Mononuclear cell (primary cell): ENCODE measurements around the gene PAQR6. TPM values are rescaled to one million over a fixed set of nuclear protein-coding genes. Genes with fewer than 3 reads are reported as not detected.

ENCODE experiments used
- H3K27me3 ChIP-seq: 2 replicates; pipeline ENCODE4 v1.6.0; 2011; ENCODE audit warnings: low read length, control low read depth; ENCODE audit not compliant: insufficient read depth
- H3K4me1 ChIP-seq: 2 replicates; pipeline ENCODE4 v1.5.1; 2011; ENCODE audit warnings: mild to moderate bottlenecking, low read length, control low read depth; ENCODE audit not compliant: insufficient read depth
- H3K4me3 ChIP-seq: 2 replicates; pipeline ENCODE4 v1.5.1; 2011; ENCODE audit warnings: mild to moderate bottlenecking, low read length, moderate library complexity
- H3K9me3 ChIP-seq: 2 replicates; pipeline ENCODE4 v1.5.1; 2011; ENCODE audit warnings: low read depth, mild to moderate bottlenecking, control low read depth, low read length
- total RNA-seq: library from RNA; depleted of rRNA; stranded (reverse); fragments of >200 nt; gene quantifications from one replicate; pipeline ENCODE4 v1.2.3, GENCODE V29; 2012

The PAQR6 gene
- total RNA-seq, 1 donor = 0.94 TPM

DNA sequence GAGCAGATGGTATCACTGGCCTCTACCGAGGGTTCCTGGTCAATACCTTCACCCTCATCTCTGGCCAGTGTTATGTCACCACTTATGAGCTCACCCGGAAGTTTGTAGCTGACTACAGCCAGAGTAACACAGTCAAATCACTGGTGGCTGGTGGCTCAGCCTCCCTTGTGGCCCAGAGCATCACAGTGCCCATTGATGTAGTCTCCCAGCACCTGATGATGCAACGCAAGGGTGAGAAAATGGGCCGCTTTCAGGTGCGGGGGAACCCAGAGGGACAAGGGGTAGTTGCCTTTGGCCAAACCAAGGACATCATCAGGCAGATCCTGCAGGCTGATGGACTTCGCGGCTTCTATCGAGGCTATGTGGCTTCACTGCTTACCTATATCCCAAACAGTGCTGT, 47.8 kb downstream of the PAQR6 start:
- H3K27me3 ChIP-seq = no peaks in the 10 kb centered on the region

DNA sequence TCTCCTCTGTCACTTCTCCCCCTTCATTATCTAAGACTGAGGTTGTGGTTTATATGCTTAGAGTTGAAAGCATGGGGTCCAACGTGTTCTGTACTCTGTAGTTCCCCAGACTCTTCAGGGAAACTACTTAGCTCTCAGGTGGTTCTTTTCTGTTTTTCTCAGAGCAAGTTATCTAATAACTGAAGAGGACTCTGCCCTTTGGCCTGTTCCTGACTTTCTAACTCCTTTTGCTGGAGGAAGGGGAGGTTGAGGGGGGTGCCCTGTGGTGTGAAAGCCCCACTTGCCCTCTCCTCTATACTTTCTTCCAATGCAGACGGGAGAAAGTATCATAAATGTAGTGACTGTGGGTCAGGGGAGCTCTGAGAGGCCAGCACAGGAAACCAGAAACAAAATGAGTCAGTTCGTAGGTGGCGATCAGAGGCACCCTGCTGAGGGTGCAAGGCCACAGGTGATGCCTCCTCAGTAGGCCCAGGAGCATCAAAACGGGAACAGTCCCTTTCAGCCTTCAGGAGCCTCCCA, 49.0 kb downstream of the PAQR6 start:
- H3K4me1 ChIP-seq = peaks cover 64% of the 10 kb centered on the region
- no peaks in the 10 kb centered on the region for H3K27me3 ChIP-seq
- no peak overlapping the region for H3K4me3 ChIP-seq
- H3K9me3 ChIP-seq = no peaks in the 10 kb centered on the region

More for the DNA sequence above, 47.8 kb downstream of the PAQR6 start:
- H3K4me3 ChIP-seq = no peak overlapping the region
- H3K9me3 ChIP-seq = no peaks in the 10 kb centered on the region
- peaks cover 56% of the 10 kb centered on the region for H3K4me1 ChIP-seq

DNA sequence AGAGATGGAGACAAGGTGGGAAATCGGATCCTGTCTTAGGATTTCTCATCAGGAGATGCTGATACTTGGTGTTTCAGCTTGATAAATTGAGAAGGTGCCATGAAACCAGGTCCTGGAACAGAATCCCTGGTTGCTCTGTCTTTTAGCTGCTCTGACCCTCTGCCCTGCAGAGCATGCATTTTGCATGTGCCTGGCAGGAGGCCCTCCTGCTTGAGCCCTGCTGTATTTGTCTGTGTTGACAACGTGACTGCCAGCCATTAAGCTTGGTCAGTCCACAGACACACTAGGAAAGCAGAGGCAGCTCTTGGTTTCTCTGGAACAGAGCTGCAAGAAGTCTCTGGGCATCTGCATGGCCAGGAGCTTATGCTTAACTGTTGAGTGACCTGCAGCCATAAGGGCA, 51.4 kb downstream of the PAQR6 start:
- no peaks in the 10 kb centered on the region for H3K27me3 ChIP-seq
- H3K4me1 ChIP-seq = peaks cover 62% of the 10 kb centered on the region
- H3K4me3 ChIP-seq = no peak overlapping the region
- H3K9me3 ChIP-seq = no peaks in the 10 kb centered on the region

DNA sequence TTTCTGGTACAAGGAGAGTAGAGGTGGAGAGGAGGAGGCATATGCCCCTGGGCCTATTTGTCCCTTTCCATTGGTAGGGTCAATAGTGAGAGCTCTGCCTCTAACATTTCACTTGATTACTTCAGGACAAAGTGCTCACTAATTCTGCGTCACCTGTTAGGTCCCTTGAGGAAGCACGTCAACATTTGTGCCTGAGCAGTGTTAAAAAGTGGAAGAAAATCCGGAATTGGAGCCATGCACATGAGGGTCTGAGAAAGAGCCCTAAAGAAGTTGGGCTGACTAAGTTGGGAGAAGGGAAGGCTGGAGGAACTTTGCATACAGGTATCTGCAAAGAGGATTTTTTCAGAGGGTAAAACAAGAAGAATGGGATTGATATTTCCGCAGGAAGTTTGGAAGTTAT, 52.0 kb downstream of the PAQR6 start:
- Histone ChIP-seq H3K4me3 (no peak overlapping the region), H3K4me1 (peaks cover 56% of the 10 kb centered on the region), H3K9me3 (no peaks in the 10 kb centered on the region)

DNA sequence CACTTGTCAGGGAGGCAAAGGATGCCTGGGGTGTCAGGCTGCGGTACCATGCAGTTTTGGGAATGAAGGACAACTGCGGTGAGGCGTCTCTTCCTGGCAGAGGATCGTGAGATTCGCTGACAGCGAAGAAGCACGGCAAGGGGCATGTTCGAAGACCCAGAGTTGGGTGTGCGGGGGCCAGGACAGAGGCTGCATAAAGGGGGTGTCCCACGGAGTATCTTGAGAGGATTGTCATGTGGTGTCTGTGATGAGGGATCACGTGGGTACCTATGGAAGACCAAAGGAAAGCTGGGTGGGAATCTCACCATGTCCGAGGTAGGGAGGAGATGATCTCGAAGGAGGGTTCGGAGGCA, 53.6 kb downstream of the PAQR6 start:
- Histone ChIP-seq H3K4me1 (peaks cover 46% of the 10 kb centered on the region), H3K9me3 (no peaks in the 10 kb centered on the region), H3K4me3 (peak overlapping the region; percentile 87), H3K27me3 (no peaks in the 10 kb centered on the region)

More for the DNA sequence above, 52.0 kb downstream of the PAQR6 start:
- no peaks in the 10 kb centered on the region for H3K27me3 ChIP-seq

DNA sequence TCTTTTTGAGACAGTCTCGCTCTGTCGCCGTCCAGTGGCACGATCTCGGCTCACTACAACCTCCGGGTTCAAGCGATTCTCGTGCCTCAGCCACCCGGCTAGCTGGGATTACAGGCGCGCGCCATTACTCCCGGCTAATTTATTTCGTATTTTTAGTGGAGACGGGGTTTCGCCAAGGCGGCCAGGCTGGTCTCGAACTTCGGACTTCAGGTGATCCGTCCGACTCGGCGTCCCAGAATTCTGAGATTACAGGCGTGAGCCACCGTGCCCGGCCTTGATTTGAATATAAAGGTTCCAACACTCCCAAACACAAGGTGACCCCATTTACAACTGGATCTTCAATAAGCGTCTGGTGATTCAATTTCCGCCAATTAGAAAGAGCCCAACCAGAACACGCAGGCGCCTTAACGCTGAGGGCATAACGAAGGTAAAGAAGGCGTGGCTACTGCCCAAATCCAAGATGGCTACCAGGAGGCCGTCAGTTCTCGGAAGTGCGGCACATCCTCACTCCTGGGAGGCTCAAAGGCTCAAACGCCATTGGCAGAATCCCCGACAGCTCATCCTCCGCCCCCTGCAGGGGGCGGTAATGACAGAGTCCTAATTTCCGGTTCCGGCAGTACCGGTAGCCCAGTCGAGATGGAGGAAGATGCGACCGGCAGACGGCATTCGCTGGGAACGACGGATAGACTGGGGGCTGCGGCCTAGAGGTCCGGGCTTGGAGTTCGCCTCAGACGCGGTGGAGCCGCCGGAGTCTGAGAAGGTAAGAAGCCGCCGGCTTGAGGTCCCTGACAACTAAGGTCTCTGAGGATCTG, 54.2 kb downstream of the PAQR6 start, which contains the start of gene SLC25A44:
TSS of gene SLC25A44 (plus strand) at position 617 of the 812 bp plus-strand sequence. CDS start 5,744 bp downstream, outside the sequence.
- no peaks in the 10 kb centered on the region for H3K9me3 ChIP-seq
- H3K27me3 ChIP-seq = no peaks in the 10 kb centered on the region
- peak within 1 kb of the TSS; percentile 87 for H3K4me3 ChIP-seq
- peaks cover 41% of the 10 kb centered on the region for H3K4me1 ChIP-seq

Other genes starting within 250 kb of the PAQR6 start
- gene SSR2, start 227.1 kb downstream of the PAQR6 start, total RNA-seq = 403 TPM
- 7.1 TPM for gene UBQLN4, start 194.3 kb downstream of the PAQR6 start, total RNA-seq
- 16.6 TPM for gene LAMTOR2, start 193.3 kb downstream of the PAQR6 start, total RNA-seq
- gene RAB25, start 186.9 kb downstream of the PAQR6 start, total RNA-seq = 0.21 TPM
- gene MEX3A, start 165.6 kb downstream of the PAQR6 start, total RNA-seq = not detected
- 110 TPM for gene LMNA, start 133.3 kb downstream of the PAQR6 start, total RNA-seq
- 30.4 TPM for gene SEMA4A, start 94.5 kb downstream of the PAQR6 start, total RNA-seq
- gene SLC25A44, start 54.0 kb downstream of the PAQR6 start, total RNA-seq = 12.7 TPM
- gene PMF1, start 35.0 kb downstream of the PAQR6 start, total RNA-seq = 59.0 TPM
- 0.31 TPM for gene BGLAP, start 5.9 kb downstream of the PAQR6 start, total RNA-seq
- gene SMG5, start 34.8 kb upstream of the PAQR6 start, total RNA-seq = 38.8 TPM
- 0.42 TPM for gene TMEM79, start 36.3 kb upstream of the PAQR6 start, total RNA-seq
- 16.5 TPM for gene GLMP, start 47.6 kb upstream of the PAQR6 start, total RNA-seq
- gene VHLL, start 51.3 kb upstream of the PAQR6 start, total RNA-seq = not detected
- 119 TPM for gene CCT3, start 90.2 kb upstream of the PAQR6 start, total RNA-seq
- not detected for gene TSACC, start 90.5 kb upstream of the PAQR6 start, total RNA-seq
- gene RHBG, start 121.2 kb upstream of the PAQR6 start, total RNA-seq = not detected